DMS53 treated with DMSO at 0.1 percent for 48 hours (cell line): ENCODE results near the gene KCNAB1.

Experiments used
- DNase-seq: peaks from one replicate; lab custom pipeline; 2025; ENCODE audit not compliant: unreplicated experiment; lab: John Stamatoyannopoulos, UW

Gene KCNAB1

GRCh38 chr3:156307704-156308103, 187.3 kb downstream of the KCNAB1 start:
- DNase-seq, result no peak

- DNase-seq, result no peak
These were observed 191.1 kb downstream of the KCNAB1 start for GRCh38 chr3:156311431-156311830.

- no peak for DNase-seq
These were observed 191.6 kb downstream of the KCNAB1 start for GRCh38 chr3:156311930-156312329.

GRCh38 chr3:156316076-156316475, 195.7 kb downstream of the KCNAB1 start:
- no peak for DNase-seq

GRCh38 chr3:156317462-156318074, 197.2 kb downstream of the KCNAB1 start:
- peak; percentile 77 for DNase-seq

GRCh38 chr3:156321945-156322344, 201.6 kb downstream of the KCNAB1 start:
- DNase-seq, result peak; percentile 38

GRCh38 chr3:156323466-156323865, 203.1 kb downstream of the KCNAB1 start:
- no peak for DNase-seq

GRCh38 chr3:156330415-156330814, 210.0 kb downstream of the KCNAB1 start:
- DNase-seq, result no peak

GRCh38 chr3:156332304-156332703, 211.9 kb downstream of the KCNAB1 start:
- no peak for DNase-seq

GRCh38 chr3:156334841-156335545, 214.6 kb downstream of the KCNAB1 start:
- DNase-seq, result peak; percentile 32

- DNase-seq, result no peak
These were observed 219.1 kb downstream of the KCNAB1 start for GRCh38 chr3:156339491-156339890.

- no peak for DNase-seq
These were observed 221.0 kb downstream of the KCNAB1 start for GRCh38 chr3:156341332-156341731.

GRCh38 chr3:156341831-156342416, 221.5 kb downstream of the KCNAB1 start:
- no peak for DNase-seq

GRCh38 chr3:156344215-156344614, 223.8 kb downstream of the KCNAB1 start:
- DNase-seq, result no peak

GRCh38 chr3:156349111-156349510, 228.7 kb downstream of the KCNAB1 start:
- DNase-seq, result no peak

- no peak for DNase-seq
These were observed 229.6 kb downstream of the KCNAB1 start for GRCh38 chr3:156349978-156350377.

GRCh38 chr3:156350781-156351180, 230.4 kb downstream of the KCNAB1 start:
- DNase-seq, result no peak

- DNase-seq, result no peak
These were observed 231.4 kb downstream of the KCNAB1 start for GRCh38 chr3:156351783-156352182.

- DNase-seq, result no peak
These were observed 232.3 kb downstream of the KCNAB1 start for GRCh38 chr3:156352728-156353127.

GRCh38 chr3:156353563-156353962, 233.2 kb downstream of the KCNAB1 start:
- DNase-seq, result no peak

- DNase-seq, result no peak
These were observed 236.4 kb downstream of the KCNAB1 start for GRCh38 chr3:156356537-156357363.

GRCh38 chr3:156358232-156358631, 237.9 kb downstream of the KCNAB1 start:
- no peak for DNase-seq
